Memory B cell (primary cell): Measurements from ENCODE around the gene DCP2.

Source experiments
- ATAC-seq: fragments of 150-1000 bp; cut with Tn5 transposase; 2 replicates; pipeline ENCODE4 v1.10.0; 2021; ENCODE audit warnings: low read depth, mild to moderate bottlenecking, moderate library complexity
- DNase-seq, 2 donors: peaks; one replicate each; pipeline ENCODE4 v3.0.0; 2022; ENCODE audit warnings: low spot score in 2 of 2
- H3K27ac Mint-ChIP-seq: one replicate; pipeline ENCODE4 v1.8.0; 2022; ENCODE audit warnings: mild to moderate bottlenecking, moderate library complexity, mixed read lengths
- H3K27me3 Mint-ChIP-seq: one replicate; pipeline ENCODE4 v1.8.0; 2022; ENCODE audit warnings: mixed read lengths
- H3K36me3 Mint-ChIP-seq: one replicate; pipeline ENCODE4 v1.8.0; 2022; ENCODE audit warnings: mild to moderate bottlenecking, mixed read lengths
- H3K4me1 Mint-ChIP-seq: one replicate; pipeline ENCODE4 v1.8.0; 2022; ENCODE audit warnings: mixed read lengths
- H3K4me3 Mint-ChIP-seq: one replicate; pipeline ENCODE4 v1.8.0; 2022; ENCODE audit warnings: mild to moderate bottlenecking, moderate library complexity, mixed read lengths
- H3K9me3 Mint-ChIP-seq: one replicate; pipeline ENCODE4 v1.8.0; 2022; ENCODE audit warnings: mixed read lengths

DCP2 gene

DNA sequence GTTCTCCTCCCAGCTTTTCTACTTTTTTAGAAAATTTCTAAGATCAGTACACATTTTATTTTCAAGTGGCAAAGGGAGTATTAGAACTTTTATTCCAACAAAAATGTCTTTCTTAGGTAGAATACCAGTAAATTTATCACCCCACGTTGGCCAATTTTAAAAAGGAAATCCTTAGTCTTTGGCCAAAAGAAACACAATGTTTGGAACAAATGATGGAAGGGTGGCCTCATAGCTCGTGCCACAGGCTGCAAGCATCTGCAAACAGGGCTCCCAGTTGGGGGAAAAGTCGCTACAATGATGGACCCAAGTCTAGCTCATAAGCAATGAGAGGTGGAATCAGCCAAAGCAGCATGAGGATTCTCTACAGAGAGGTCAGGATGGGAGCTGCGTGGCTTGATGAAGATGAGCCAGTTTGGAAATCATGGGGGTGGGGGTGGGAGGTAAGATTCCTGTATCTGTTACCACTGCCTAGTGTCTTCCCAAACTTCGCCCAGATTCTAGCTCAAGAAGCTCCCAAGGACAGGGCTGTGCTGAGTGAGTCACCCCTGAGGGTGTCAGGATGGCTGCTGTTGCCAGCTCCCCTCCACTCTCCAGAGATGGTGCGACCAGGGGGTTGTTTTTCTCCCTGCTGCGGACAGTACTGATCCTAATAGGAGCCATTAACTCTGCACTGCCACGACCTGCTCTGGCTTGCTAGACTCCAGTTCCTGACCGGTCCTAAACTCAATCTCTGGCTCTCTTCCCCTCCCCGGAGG, 75.6 kb downstream of the DCP2 start:
- H3K36me3 Mint-ChIP-seq: no peaks in the 10 kb centered on the region
- peaks cover 3% of the 10 kb centered on the region for H3K27me3 Mint-ChIP-seq
- H3K4me1 Mint-ChIP-seq: peaks cover 15% of the 10 kb centered on the region
- DNase-seq: no peak
- no peak overlapping the region for H3K4me3 Mint-ChIP-seq
- no peak overlapping the region for H3K27ac Mint-ChIP-seq
- ATAC-seq: no peak
- no peaks in the 10 kb centered on the region for H3K9me3 Mint-ChIP-seq

DNA sequence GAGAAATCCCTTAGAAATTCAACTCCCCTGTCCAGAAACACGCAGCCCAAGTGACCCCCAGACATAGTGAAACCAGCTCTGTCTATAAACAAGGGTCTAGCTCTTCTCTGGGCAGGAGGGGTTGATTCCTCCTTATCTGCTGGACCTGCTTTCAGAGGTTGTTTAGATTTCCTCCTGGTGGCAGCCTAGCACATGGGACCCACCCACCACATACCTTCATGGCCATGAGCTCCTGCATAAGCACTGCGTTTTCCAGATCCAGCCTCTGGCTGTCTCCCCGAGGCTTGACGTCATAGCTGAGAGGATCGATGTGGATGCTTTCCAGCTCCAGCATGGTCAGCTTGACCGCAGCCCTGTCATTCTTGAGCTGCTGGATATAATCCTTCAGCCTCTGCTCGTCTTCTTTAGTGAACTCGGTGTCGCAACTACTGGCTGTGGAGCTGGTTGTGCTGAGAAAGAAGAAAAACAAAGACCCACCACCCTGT, 77.0 kb downstream of the DCP2 start:
- Mint-ChIP-seq H3K27me3 (peaks cover 3% of the 10 kb centered on the region), H3K9me3 (no peaks in the 10 kb centered on the region), H3K4me3 (no peak overlapping the region), H3K4me1 (peaks cover 5% of the 10 kb centered on the region), H3K36me3 (no peaks in the 10 kb centered on the region), H3K27ac (no peak overlapping the region)
- DNase-seq (no peak), ATAC-seq (no peak)

DNA sequence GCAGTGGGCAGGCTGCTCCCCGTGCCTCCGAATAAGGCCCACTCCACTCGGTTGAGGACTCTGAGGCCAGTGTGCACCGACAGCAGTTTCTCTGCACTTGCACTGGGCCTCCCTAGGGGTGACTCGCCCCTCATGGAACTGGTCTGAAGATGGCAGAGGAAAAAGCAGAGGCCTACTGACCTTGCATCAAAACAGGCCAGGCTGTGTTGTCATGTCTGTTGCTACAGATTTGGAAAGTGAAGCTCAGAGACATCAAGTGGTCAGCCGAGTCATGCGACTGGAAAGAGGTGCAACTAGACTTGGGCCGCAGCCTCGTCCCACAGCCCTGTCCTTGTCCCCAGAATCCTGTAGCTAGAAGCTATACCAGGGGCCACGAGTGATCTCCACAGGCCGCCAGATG, 78.3 kb downstream of the DCP2 start:
- no peak for ATAC-seq
- peaks cover 3% of the 10 kb centered on the region for H3K27me3 Mint-ChIP-seq
- no peak overlapping the region for H3K4me3 Mint-ChIP-seq
- H3K9me3 Mint-ChIP-seq: no peaks in the 10 kb centered on the region
- DNase-seq: no peak
- no peak overlapping the region for H3K27ac Mint-ChIP-seq
- no peaks in the 10 kb centered on the region for H3K36me3 Mint-ChIP-seq
- H3K4me1 Mint-ChIP-seq: peaks cover 4% of the 10 kb centered on the region

DNA sequence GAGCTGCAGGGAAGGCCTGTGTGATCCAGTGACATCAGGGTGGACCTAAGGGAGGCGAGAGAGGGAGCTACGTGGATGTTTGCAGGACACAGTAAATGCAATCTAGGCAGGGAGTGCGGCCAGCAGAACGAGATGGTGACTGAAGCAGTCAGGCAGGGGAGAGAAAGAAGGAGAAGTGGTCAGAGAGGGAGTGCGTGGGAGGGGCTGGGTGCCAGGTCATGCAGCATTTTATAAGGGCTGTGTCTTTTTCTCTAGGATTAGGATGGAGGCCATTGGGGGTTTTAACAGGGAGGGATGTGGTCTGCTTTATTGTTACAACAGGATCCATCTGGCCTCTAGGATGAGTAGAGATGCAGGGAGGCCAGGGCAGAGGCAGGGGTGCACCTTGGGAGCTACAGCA, 80.4 kb downstream of the DCP2 start:
- Mint-ChIP-seq H3K27ac (no peak overlapping the region), H3K4me1 (peaks cover 4% of the 10 kb centered on the region), H3K4me3 (no peak overlapping the region), H3K36me3 (no peaks in the 10 kb centered on the region), H3K27me3 (peaks cover 3% of the 10 kb centered on the region), H3K9me3 (no peaks in the 10 kb centered on the region)
- no peak for DNase-seq
- ATAC-seq: no peak

DNA sequence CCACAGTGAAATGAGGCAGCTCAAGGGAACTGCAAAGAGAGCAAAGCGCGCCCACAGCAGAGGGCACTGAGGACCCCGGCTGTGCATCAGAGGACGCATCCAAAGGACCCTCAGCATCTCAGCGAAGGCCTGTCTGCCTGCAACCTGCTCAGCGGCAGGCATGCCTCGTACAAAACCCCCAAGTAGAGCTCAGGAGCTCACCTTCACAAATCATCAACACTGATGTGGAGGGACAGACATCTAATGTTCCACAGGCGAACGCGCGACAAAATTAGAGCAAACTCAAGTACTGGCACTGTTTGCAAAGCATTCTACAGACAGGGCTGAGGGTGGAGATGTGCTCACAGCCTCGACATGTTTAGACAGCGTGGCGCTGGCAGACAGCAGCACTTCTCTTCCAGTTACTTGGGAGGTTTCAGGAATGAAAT, 81.0 kb downstream of the DCP2 start:
- Mint-ChIP-seq H3K9me3 (no peaks in the 10 kb centered on the region), H3K4me1 (peaks cover 4% of the 10 kb centered on the region), H3K36me3 (no peaks in the 10 kb centered on the region), H3K27ac (no peak overlapping the region), H3K4me3 (no peak overlapping the region), H3K27me3 (peaks cover 3% of the 10 kb centered on the region)
- ATAC-seq (no peak), DNase-seq (no peak)

DNA sequence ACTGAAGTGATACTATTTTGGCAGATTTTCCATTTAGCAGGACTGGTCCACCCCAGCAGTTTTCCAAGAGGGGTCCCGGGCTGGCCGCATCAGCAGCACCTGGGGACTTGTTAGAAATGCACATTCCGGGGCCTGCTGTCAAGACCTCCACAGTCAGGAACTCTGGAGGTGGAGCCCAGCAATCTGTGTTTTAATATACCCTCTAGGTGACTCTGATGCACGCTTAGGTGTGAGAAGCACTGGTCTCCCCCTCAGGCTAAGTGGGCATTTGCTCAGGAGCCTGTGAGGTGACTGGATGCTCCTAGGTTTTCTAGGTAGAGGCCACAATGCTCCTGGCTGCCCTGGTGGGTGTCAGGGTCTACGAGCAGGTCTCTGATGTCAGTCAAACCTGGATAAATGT, 81.7 kb downstream of the DCP2 start:
- ATAC-seq: no peak
- no peak overlapping the region for H3K4me3 Mint-ChIP-seq
- peaks cover 4% of the 10 kb centered on the region for H3K4me1 Mint-ChIP-seq
- peaks cover 3% of the 10 kb centered on the region for H3K27me3 Mint-ChIP-seq
- no peaks in the 10 kb centered on the region for H3K36me3 Mint-ChIP-seq
- H3K9me3 Mint-ChIP-seq: no peaks in the 10 kb centered on the region
- no peak for DNase-seq
- no peak overlapping the region for H3K27ac Mint-ChIP-seq

DNA sequence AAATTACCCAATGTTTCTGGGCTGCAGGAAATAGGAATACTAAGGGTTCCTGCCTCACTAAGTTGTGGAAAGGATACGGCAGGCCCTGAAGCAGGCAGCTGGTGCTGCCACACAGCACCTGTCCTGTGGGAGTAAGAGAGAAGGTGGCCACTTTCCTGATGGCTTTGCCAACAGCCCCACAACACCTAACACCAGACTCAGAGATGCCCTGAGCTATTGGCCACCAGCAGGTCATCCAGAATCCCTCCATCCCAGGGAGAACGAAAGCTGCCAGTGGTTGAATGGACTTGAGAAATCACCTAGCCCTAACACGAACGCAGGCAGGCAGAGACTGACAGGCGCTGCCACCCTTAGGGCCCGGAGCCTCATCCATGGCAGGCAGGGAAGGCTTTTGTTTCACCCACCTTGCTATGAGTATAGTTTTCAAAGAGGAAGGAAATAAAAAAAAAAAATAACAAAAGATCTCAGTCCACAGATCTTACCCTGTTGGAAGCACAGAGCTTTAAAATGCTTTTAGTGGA, 82.2 kb downstream of the DCP2 start:
- H3K4me1 Mint-ChIP-seq: peaks cover 4% of the 10 kb centered on the region
- no peaks in the 10 kb centered on the region for H3K9me3 Mint-ChIP-seq
- no peaks in the 10 kb centered on the region for H3K36me3 Mint-ChIP-seq
- H3K27ac Mint-ChIP-seq: no peak overlapping the region
- H3K4me3 Mint-ChIP-seq: no peak overlapping the region
- H3K27me3 Mint-ChIP-seq: peaks cover 4% of the 10 kb centered on the region
- ATAC-seq (no peak), DNase-seq (no peak)

DNA sequence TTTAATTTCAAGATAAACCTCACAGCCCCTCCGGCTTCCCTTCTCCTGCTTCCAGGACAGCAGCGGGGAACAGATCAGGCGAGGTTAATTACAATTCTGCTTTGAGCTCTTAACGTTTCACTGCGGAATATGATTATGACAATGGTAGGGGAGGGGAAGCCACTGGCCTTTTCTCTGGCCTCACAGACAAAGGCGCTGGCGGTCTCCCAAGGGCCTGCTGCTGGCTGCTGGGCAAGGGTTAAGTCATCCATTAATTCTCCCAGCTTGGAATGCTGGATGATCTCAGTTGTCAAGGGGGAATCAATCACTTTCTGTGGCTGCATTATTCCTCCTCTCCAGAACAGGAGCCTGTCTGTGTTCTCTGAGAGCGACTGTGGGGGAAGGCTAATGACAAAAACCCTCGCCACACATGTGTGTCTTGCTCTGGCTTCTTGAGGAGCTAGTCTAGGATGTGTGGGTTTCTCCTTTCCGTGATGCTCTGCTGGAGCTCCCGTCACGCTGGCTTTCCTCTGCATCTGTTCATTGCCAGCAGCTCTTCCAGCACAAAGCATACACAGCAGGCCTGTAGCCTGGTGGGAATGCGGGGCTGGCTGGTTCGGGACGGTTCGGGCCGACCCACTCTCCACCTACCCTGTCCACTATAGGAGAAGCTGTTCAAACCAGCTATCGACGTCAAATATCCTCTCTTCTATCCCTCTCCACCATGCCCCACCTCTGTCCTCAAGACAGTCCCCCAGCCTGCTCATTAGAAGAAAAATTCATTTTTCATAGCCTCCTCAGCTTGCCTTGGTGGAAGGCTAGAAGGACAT, 82.8 kb downstream of the DCP2 start:
- peaks cover 4% of the 10 kb centered on the region for H3K27me3 Mint-ChIP-seq
- DNase-seq: no peak
- peaks cover 4% of the 10 kb centered on the region for H3K4me1 Mint-ChIP-seq
- ATAC-seq: no peak
- no peak overlapping the region for H3K4me3 Mint-ChIP-seq
- no peak overlapping the region for H3K27ac Mint-ChIP-seq
- H3K9me3 Mint-ChIP-seq: no peaks in the 10 kb centered on the region
- no peaks in the 10 kb centered on the region for H3K36me3 Mint-ChIP-seq

DNA sequence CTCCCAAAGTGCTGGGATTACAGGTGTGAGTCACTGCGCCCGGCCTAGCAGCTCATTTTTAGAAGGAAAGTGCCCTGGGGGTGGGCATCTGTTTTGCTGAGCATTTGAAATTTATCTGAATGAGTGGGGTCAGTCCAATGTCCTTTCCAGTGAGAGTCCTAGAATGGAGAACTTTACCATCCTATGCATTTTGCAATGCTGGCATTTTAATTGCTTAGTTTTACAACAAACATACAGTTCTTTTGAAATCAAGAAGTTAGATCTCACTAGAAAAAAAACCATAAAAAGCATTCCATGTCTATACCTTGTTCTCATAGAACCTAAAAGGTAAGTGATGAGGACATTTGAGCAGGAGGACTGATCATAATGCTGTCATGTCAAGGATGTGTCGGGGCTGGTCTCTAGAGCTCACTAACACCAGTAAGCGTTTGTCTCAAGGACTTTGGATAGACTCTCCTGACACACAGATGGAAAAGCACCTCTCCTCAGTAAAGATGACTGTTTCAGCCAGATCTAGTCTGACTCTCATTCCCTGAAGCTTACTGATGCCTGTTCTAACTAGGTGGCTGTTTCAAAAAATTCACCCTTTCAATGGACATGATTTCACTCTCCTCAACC, 83.9 kb downstream of the DCP2 start:
- Mint-ChIP-seq H3K4me1 (peaks cover 4% of the 10 kb centered on the region), H3K4me3 (no peak overlapping the region), H3K9me3 (no peaks in the 10 kb centered on the region), H3K36me3 (no peaks in the 10 kb centered on the region), H3K27me3 (peaks cover 4% of the 10 kb centered on the region), H3K27ac (no peak overlapping the region)
- DNase-seq (no peak), ATAC-seq (no peak)

DNA sequence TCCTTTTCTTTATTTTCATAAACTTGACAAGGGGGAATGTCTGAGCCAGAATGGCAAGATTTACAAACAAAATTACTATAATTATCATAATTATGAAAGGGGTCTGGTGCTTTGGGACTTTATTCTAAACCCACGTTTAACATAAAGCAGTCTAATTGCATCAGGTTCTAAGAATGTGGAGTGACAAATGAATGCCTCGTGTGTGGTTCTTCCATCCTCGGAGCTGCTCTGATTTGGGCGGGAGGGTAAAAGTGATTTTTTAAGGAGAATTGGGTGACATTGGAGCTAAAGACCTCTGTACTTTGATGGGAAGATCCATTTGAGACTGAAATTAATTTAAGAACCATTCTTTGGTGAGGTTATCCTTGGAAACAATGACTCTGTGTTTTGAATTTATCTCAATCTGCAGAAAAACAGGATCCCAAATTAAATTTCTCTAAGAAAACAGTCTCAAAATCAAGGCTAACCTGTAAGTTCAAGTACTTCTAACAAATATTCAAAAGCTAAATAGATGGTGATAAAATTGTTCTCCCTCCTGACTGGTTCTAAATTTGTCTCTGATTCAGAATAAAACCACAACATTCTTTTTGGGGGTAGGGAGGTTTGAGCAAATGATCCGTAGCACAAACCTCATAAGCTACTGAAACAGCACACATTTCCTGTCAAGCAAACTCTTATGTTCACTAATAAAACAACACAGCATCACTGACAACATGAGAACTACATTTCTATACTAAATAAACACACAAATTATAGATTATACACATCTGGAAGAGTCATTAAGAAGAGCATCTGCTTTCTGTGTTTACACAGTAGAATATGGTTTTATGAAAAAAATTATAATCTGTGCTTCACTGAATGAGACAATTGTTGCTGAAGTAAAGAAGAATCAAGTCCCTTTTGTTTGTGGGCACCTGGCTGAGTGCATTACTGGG, 85.5 kb downstream of the DCP2 start:
- no peak for ATAC-seq
- no peaks in the 10 kb centered on the region for H3K4me1 Mint-ChIP-seq
- no peaks in the 10 kb centered on the region for H3K36me3 Mint-ChIP-seq
- no peak overlapping the region for H3K27ac Mint-ChIP-seq
- H3K27me3 Mint-ChIP-seq: peaks cover 2% of the 10 kb centered on the region
- no peak for DNase-seq
- H3K9me3 Mint-ChIP-seq: no peaks in the 10 kb centered on the region
- no peak overlapping the region for H3K4me3 Mint-ChIP-seq

DNA sequence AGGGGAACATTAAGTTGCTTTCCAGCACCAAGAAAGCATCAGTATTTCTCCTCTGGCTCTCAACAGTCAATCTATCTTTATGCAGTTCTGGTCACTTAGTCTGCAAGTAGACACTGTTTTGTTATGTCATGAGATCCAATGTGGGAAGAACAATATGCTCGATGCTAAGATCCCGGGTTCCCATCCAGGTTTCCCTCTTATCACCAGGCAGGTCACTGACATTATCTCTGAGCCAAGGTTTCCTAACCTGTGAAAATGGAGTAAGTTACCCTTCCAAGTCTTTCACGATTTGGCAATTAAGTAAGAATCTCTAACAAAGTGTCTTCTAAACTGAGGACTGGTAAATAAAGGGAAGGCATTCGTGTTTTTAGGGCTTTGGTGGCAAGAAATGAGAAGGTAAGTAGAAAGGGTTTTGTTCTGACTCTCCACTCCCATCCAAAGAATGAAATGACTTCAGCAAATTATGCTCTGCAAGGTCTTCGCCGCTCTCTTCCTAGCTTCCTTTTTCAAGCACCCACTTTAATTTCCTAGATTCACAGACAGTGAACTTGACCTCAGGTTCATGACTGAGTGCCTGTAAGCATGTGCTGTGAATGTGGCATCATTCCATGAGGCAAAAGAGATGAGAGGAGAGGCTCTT, 86.4 kb downstream of the DCP2 start:
- Mint-ChIP-seq H3K27ac (no peak overlapping the region), H3K9me3 (no peaks in the 10 kb centered on the region), H3K36me3 (no peaks in the 10 kb centered on the region), H3K4me1 (no peaks in the 10 kb centered on the region), H3K27me3 (peaks cover 2% of the 10 kb centered on the region), H3K4me3 (no peak overlapping the region)
- no peak for DNase-seq
- no peak for ATAC-seq

DNA sequence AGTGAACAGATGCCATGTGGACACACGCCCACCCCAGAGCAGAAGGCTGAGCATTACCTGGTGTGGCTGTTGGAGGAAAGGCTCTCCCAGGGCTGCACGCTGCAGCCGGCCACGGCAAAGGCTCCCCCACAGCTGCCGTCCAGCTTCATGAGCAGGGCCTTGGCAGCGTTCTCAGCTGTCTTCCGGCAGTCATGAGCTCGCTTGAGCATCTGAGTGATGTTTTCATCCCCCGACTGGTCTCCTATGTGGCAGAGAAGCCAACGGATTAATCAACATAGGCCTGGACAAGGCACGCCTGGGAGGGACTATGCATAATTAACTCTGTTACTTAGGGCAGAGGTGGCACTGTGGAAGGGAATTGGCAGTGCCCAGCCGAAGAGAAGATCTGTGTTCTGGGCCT, 87.3 kb downstream of the DCP2 start:
- Mint-ChIP-seq H3K4me3 (no peak overlapping the region), H3K36me3 (no peaks in the 10 kb centered on the region), H3K9me3 (no peaks in the 10 kb centered on the region), H3K27ac (no peak overlapping the region), H3K4me1 (no peaks in the 10 kb centered on the region), H3K27me3 (peaks cover 2% of the 10 kb centered on the region)
- no peak for DNase-seq
- ATAC-seq: no peak

DNA sequence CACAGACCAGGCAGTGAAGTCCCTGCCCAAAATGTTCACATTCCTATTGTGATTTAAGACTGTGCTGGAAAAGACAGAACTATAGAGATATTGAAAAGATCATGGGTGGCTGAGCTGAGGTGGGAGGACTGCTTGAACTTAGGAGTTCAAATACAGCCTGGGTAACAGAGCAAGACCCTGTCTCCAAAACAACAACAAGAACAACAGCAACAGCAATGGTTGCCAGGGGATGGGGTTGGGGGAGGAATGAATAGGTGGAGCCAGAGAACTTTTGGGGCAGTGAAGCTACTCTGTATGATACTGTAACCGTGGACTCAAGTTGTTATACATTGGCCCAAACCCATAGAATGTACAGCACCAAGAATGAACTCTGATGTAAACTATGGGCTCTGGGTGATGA, 88.2 kb downstream of the DCP2 start:
- Mint-ChIP-seq H3K9me3 (no peaks in the 10 kb centered on the region), H3K27me3 (peaks cover 2% of the 10 kb centered on the region), H3K4me3 (no peak overlapping the region), H3K4me1 (no peaks in the 10 kb centered on the region), H3K27ac (no peak overlapping the region), H3K36me3 (no peaks in the 10 kb centered on the region)
- ATAC-seq: no peak
- DNase-seq: no peak
